Mesenchymal stem cell (in vitro differentiated cells and primary cell): ENCODE data around the gene PPTC7.
"Not testable (repeated sequence)": the region's sequence is repeated elsewhere in the genome, so short reads cannot be mapped to it uniquely, and the experiment has no call there.

Experiments
- DNase-seq: peaks from one replicate; pipeline ENCODE4 v3.0.0-alpha.2; 2013
- H2AFZ ChIP-seq: one replicate; pipeline ENCODE4 v1.6.1; 2013; ENCODE audit warnings: low read depth, mild to moderate bottlenecking, control low read depth, inconsistent platforms, low read length, moderate library complexity
- H2AK5ac ChIP-seq: 2 replicates; pipeline ENCODE4 v1.6.1; 2013; ENCODE audit warnings: low read length, moderate library complexity, mild to moderate bottlenecking, inconsistent platforms; ENCODE audit not compliant: severe bottlenecking
- H2BK120ac ChIP-seq: one replicate; pipeline ENCODE4 v1.6.1; 2013; ENCODE audit warnings: low read depth, mild to moderate bottlenecking, inconsistent platforms, low read length, moderate library complexity
- H2BK12ac ChIP-seq, 2 experiments: one replicate each; pipeline ENCODE4 v1.6.1; 2013; ENCODE audit warnings: inconsistent platforms in 2 of 2, low read length in 2 of 2, mild to moderate bottlenecking in 2 of 2, moderate library complexity in 2 of 2, control low read depth in 1 of 2
- H2BK15ac ChIP-seq: one replicate; pipeline ENCODE4 v1.6.1; 2013; ENCODE audit warnings: mild to moderate bottlenecking, low read depth, inconsistent platforms; ENCODE audit not compliant: poor library complexity, severe bottlenecking
- H2BK5ac ChIP-seq: 2 replicates; pipeline ENCODE4 v1.6.1; 2013; ENCODE audit warnings: low read depth, mild to moderate bottlenecking, low read length, control low read depth, inconsistent platforms; ENCODE audit not compliant: poor library complexity, severe bottlenecking
- H3K14ac ChIP-seq, 2 experiments: one replicate each; pipeline ENCODE4 v1.6.1; 2013; ENCODE audit warnings: inconsistent platforms in 2 of 2, low read length in 2 of 2, control low read depth in 1 of 2, mild to moderate bottlenecking in 1 of 2, moderate library complexity in 1 of 2
- H3K18ac ChIP-seq, 2 experiments: one replicate each; pipeline ENCODE4 v1.6.1; 2013; ENCODE audit warnings: inconsistent platforms in 2 of 2, low read length in 2 of 2, control low read depth in 1 of 2, low read depth in 1 of 2, mild to moderate bottlenecking in 1 of 2
- H3K23ac ChIP-seq, 2 experiments: one replicate each; pipeline ENCODE4 v1.6.1; 2013; ENCODE audit warnings: inconsistent platforms in 2 of 2, low read length in 2 of 2, mild to moderate bottlenecking in 2 of 2, moderate library complexity in 2 of 2, control low read depth in 1 of 2
- H3K27ac ChIP-seq: 2 replicates; pipeline ENCODE4 v1.5.1; 2013; ENCODE audit warnings: mild to moderate bottlenecking, moderate library complexity, low read length, control low read depth, inconsistent platforms; ENCODE audit not compliant: poor library complexity, severe bottlenecking
- H3K27me3 ChIP-seq, 2 experiments: 2 replicates each; pipeline versions ENCODE4 v1.6.1 to v1.7.0; 2013; ENCODE audit warnings: low read length in 2 of 2, mild to moderate bottlenecking in 2 of 2, moderate library complexity in 2 of 2, control low read depth in 1 of 2, inconsistent platforms in 1 of 2; ENCODE audit not compliant: control insufficient read depth in 1 of 2, insufficient read depth in 1 of 2
- H3K36me3 ChIP-seq, 2 experiments: 2 replicates each; pipeline versions ENCODE4 v1.6.1 to v1.7.0; 2013; ENCODE audit warnings: low read length in 2 of 2, control low read depth in 1 of 2, inconsistent platforms in 1 of 2, low read depth in 1 of 2, mild to moderate bottlenecking in 1 of 2; ENCODE audit not compliant: insufficient read depth in 2 of 2, control insufficient read depth in 1 of 2
- H3K4ac ChIP-seq, 2 experiments: one replicate each; pipeline ENCODE4 v1.6.1; 2013; ENCODE audit warnings: inconsistent platforms in 2 of 2, low read length in 2 of 2, mild to moderate bottlenecking in 2 of 2, moderate library complexity in 2 of 2, control low read depth in 1 of 2, low read depth in 1 of 2
- H3K4me1 ChIP-seq: 2 replicates; pipeline ENCODE4 v1.6.1; 2013; ENCODE audit warnings: low read depth, low read length, control low read depth; ENCODE audit not compliant: control insufficient read depth, insufficient read depth
- H3K4me2 ChIP-seq: 2 replicates; pipeline ENCODE4 v1.6.1; 2013; ENCODE audit warnings: low read length, mild to moderate bottlenecking, inconsistent platforms; ENCODE audit not compliant: poor library complexity, severe bottlenecking
- H3K4me3 ChIP-seq, 2 experiments: 2 replicates each; pipeline versions ENCODE4 v1.5.1 to v1.7.0; 2013; ENCODE audit warnings: low read length in 2 of 2, mild to moderate bottlenecking in 2 of 2, control low read depth in 1 of 2, low read depth in 1 of 2; ENCODE audit not compliant: insufficient read depth in 1 of 2
- H3K79me1 ChIP-seq: replicated peaks from 2 replicates; pipeline ENCODE4 v1.6.1; 2013; ENCODE audit warnings: mild to moderate bottlenecking, control low read depth, low read length, inconsistent platforms; ENCODE audit not compliant: poor library complexity, severe bottlenecking
- H3K9ac ChIP-seq: 2 replicates; pipeline ENCODE4 v1.7.0; 2013; ENCODE audit warnings: mild to moderate bottlenecking, low read length, moderate library complexity
- H3K9me3 ChIP-seq: 2 replicates; pipeline ENCODE4 v1.7.0; 2013; ENCODE audit warnings: mild to moderate bottlenecking, low read length; ENCODE audit not compliant: control insufficient read depth
- H4K8ac ChIP-seq: one replicate; pipeline ENCODE4 v1.6.1; 2013; ENCODE audit warnings: inconsistent platforms, mild to moderate bottlenecking, low read length, moderate library complexity
- H4K91ac ChIP-seq: one replicate; pipeline ENCODE4 v1.6.1; 2013; ENCODE audit warnings: mild to moderate bottlenecking, low read length, inconsistent platforms
- WGBS: methylation state at CpG from one replicate; pipeline ENCODE4 v1.1.7; 2013; ENCODE audit warnings: mixed read lengths; 5-methylcytosine and 5-hydroxymethylcytosine counted together

PPTC7 gene

DNA sequence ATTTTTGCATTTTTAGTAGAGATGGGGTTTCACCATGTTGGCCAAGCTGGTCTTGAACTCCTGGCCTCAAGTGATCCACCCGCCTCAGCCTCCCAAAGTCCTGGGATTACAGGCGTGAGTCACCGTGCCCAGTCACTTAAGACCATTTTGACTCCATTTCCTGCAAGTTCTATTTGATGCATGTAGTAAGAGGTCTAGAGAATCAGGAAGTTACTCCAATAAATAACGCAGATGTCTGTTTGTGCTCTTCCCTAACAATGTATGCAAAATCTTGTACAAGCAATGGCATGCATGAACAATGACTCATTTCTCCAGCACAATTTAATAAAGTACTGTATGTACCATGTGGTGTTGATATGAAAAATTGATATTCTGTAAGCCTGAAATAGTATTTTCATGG, 37.9 kb downstream of the PPTC7 start:
- WGBS = 0% methylated on average over 1 of the region's 4 CpGs
- H2BK5ac ChIP-seq, H2BK120ac ChIP-seq, H3K27me3 ChIP-seq, H3K9me3 ChIP-seq, H3K36me3 ChIP-seq, H4K91ac ChIP-seq, H2BK15ac ChIP-seq, H3K23ac ChIP-seq, H3K9ac ChIP-seq, H3K14ac ChIP-seq, H3K4me3 ChIP-seq, H3K18ac ChIP-seq, H4K8ac ChIP-seq, H2AFZ ChIP-seq, H2AK5ac ChIP-seq, H3K4me2 ChIP-seq, H3K4me1 ChIP-seq, H2BK12ac ChIP-seq, H3K4ac ChIP-seq: not testable (repeated sequence)
- DNase-seq = peak; percentile 96
- H3K27ac ChIP-seq = peak overlapping the region; percentile 40
- peaks cover 21% of the 10 kb centered on the region for H3K79me1 ChIP-seq

- Histone ChIP-seq H2AK5ac (no peak overlapping the region), H3K4ac (no peak overlapping the region), H3K23ac (no peak overlapping the region), H3K9me3 (no peaks in the 10 kb centered on the region), H2BK120ac (no peak overlapping the region), H3K36me3 (peaks cover 3 to 8% of the 10 kb centered on the region in 2 experiments), H2BK12ac (no peak overlapping the region), H3K4me3 (peak overlapping the region in 1 of 2 experiments; percentile 19), H3K14ac (no peak overlapping the region), H4K8ac (no peak overlapping the region), H4K91ac (no peak overlapping the region), H3K27ac (no peak overlapping the region), H3K4me1 (peaks cover 7% of the 10 kb centered on the region), H3K9ac (peak overlapping the region; percentile 65), H2BK15ac (no peak overlapping the region), H3K4me2 (no peak overlapping the region), H3K79me1 (peaks cover 24% of the 10 kb centered on the region), H2AFZ (no peak overlapping the region), H2BK5ac (no peak overlapping the region), H3K18ac (no peak overlapping the region), H3K27me3 (no peaks in the 10 kb centered on the region)
- DNase-seq = no peak
- 100% methylated on average over 1 of the region's 4 CpGs for WGBS
Observed at GRCh38 chr12:110543965-110544364, 39.2 kb downstream of the PPTC7 start.

GRCh38 chr12:110543252-110543959, 39.7 kb downstream of the PPTC7 start:
- peaks cover 5 to 13% of the 10 kb centered on the region in 2 experiments for H3K36me3 ChIP-seq
- 79% methylated on average over 6 of the region's 7 CpGs for WGBS

GRCh38 chr12:110540048-110540447, 43.1 kb downstream of the PPTC7 start:
- no peak overlapping the region for H2BK12ac ChIP-seq
- H3K36me3 ChIP-seq = peaks cover 12 to 47% of the 10 kb centered on the region in 2 experiments
- H4K91ac ChIP-seq = no peak overlapping the region
- H3K27me3 ChIP-seq = no peaks in the 10 kb centered on the region
- H3K9me3 ChIP-seq = no peaks in the 10 kb centered on the region
- 58% methylated on average over 5 of the region's 8 CpGs for WGBS
- H3K18ac ChIP-seq = no peak overlapping the region
- DNase-seq = no peak
- no peak overlapping the region for H3K4me3 ChIP-seq
- peaks cover 27% of the 10 kb centered on the region for H3K79me1 ChIP-seq
- no peak overlapping the region for H4K8ac ChIP-seq
- H2AK5ac ChIP-seq = no peak overlapping the region
- H3K23ac ChIP-seq = no peak overlapping the region
- no peak overlapping the region for H3K9ac ChIP-seq
- H2AFZ ChIP-seq = no peak overlapping the region
- H3K4ac ChIP-seq = no peak overlapping the region
- H3K27ac ChIP-seq = no peak overlapping the region
- no peak overlapping the region for H2BK120ac ChIP-seq
- H2BK5ac ChIP-seq = no peak overlapping the region
- no peaks in the 10 kb centered on the region for H3K4me1 ChIP-seq
- H2BK15ac ChIP-seq = no peak overlapping the region
- H3K4me2 ChIP-seq = no peak overlapping the region
- H3K14ac ChIP-seq = no peak overlapping the region

More at GRCh38 chr12:110543252-110543959, 39.7 kb downstream of the PPTC7 start:
- no peaks in the 10 kb centered on the region for H3K27me3 ChIP-seq
- H3K18ac ChIP-seq = peak overlapping the region in 1 of 2 experiments; percentile 54
- no peak overlapping the region for H4K91ac ChIP-seq
- H3K4ac ChIP-seq = no peak overlapping the region
- peaks cover 22% of the 10 kb centered on the region for H3K79me1 ChIP-seq
- H2BK5ac ChIP-seq = no peak overlapping the region
- no peak overlapping the region for H4K8ac ChIP-seq
- no peak overlapping the region for H2BK12ac ChIP-seq
- peaks cover 4% of the 10 kb centered on the region for H3K4me1 ChIP-seq
- no peak overlapping the region for H2AFZ ChIP-seq
- H2BK120ac ChIP-seq = no peak overlapping the region
- peak overlapping the region; percentile 65 for H3K9ac ChIP-seq
- no peak overlapping the region for H3K14ac ChIP-seq
- H2BK15ac ChIP-seq = no peak overlapping the region
- H3K4me2 ChIP-seq = no peak overlapping the region
- H3K9me3 ChIP-seq = no peaks in the 10 kb centered on the region
- H3K27ac ChIP-seq = no peak overlapping the region
- H2AK5ac ChIP-seq = no peak overlapping the region
- H3K4me3 ChIP-seq = peak overlapping the region in 1 of 2 experiments; percentile 19
- peak; percentile 73 for DNase-seq
- H3K23ac ChIP-seq = no peak overlapping the region
